ENCODE results near the gene UGGT1.
"Not testable (repeated sequence)": the region's sequence is repeated elsewhere in the genome, so short reads cannot be mapped to it uniquely, and the experiment has no call there.

UGGT1 gene

DNA sequence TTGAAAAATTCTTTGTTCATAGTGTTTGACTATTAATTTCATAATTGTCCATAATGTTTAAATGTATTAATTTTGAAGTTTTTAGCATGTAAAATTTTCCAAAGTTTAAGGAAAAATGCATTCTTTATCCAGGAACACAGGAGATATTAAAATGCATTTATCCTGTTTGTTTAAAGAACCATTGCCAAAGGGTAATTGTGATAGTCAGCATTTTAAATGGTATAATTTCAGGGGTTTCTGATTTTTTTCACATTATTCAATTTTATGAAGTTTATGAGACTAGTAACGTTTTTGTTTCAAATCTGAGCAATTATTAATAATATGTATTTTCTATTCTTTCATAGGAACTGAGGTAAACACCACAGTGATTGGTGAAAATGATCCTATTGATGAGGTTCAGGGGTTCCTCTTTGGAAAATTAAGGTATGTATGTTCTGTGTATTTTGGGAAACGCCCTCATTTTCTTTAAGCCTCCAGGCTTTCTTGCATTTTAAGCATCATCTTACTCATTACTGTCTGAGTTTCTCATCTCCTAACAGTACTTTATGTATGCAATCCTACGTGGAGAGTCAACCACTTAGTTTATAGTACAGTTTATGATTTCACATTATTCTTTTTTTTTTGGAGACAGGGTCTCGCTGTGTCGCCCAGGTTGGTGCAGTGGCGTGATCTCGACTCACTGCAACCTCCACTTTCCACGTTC lies 25.1 kb downstream of the UGGT1 start:
- no peak for DNase-seq

- no peak for DNase-seq
Observed at GRCh38 chr2:128134573-128134972, 43.6 kb downstream of the UGGT1 start.

DNA sequence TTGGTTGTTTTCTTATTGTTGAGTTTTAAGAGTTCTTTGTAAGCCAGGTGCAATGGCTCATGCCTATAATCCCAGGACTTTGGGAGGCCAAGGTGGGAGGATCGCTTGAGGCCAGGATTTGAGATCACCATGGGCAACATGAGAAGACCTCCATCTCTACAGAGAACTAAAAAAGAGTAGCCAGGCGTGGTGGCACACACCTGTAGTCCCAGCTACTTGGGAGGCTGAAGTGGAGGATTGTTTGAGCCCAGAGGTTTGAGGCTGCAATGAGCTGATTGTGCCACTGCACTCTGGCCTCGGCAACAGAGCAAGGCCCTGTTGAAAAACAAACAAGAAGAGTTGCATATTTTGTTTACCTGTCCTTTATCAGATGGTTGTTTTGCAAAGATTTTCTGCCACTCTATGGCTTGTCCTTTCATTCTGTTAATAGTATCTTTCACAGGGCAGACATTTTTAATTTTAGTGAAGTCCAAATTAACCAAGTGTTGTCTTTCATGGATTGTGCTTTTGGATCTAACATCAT lies 46.2 kb downstream of the UGGT1 start:
- DNase-seq = no peak

GRCh38 chr2:128139624-128140023 lies 48.6 kb downstream of the UGGT1 start:
- DNase-seq = no peak

- no peak for DNase-seq
Observed at GRCh38 chr2:128145651-128146050, 54.7 kb downstream of the UGGT1 start.

DNA sequence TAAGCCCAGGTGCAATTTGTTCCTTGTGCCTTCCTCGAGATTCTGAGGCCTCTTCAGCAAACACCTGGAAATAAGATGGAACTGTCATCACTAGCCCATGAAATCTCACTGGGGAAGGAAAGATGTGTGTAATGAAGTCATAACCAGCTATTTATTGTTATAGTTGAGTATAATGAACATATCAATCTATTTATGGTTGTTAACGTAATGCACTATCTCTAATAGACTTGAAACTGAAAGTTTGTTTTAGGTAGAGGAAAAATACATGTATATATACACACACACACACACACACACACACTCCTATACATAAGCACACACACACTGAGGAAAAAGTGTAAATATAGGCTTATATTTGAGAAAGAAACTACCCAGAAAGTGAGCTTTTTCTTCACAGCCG lies 62.8 kb downstream of the UGGT1 start:
- DNase-seq = no peak

GRCh38 chr2:128154225-128154624 lies 63.2 kb downstream of the UGGT1 start:
- no peak for DNase-seq

DNA sequence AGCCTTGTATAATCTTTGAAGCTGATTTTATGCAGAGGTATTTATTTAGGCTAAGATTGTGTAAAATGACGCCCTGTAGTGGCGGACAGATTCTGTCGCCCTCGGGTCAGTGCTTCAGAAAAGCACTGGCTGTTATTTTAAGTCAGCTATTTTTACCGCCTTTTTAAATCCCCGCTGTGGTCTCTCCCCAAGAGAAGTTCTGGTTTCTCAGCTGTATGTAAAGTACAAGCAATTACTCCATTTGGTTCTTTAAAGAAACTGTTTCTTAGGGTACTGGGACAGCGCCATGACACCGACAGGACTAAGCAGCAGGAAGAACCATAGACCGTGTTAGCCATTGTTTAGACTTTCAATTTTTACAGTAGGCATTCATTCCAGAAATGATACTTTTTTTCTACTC lies 65.0 kb downstream of the UGGT1 start:
- DNase-seq = no peak

- DNase-seq = no peak
Observed at GRCh38 chr2:128156812-128157211, 65.8 kb downstream of the UGGT1 start.

DNA sequence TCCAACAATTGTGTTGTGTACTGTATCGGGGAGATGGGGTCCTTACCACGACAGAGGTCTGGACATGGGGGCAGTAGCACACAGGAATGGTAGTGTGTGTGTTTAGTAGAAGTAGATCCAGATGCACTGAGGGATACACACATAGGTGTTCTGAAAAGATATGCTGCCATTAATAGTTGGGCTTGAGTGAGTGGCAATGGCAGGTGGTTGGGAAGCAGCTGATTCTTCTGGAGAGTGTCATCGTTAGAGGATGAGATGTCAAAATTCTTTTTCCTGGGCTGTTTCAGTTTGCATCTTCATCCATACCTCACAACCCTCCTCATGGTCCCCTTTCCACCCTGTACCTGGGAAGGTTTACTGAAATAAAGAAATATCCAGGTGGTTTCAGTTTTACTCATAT lies 66.6 kb downstream of the UGGT1 start:
- no peak for DNase-seq

- DNase-seq = no peak
Observed at GRCh38 chr2:128158176-128158575, 67.2 kb downstream of the UGGT1 start.

GRCh38 chr2:128159437-128159836 lies 68.4 kb downstream of the UGGT1 start:
- no peak for DNase-seq

DNA sequence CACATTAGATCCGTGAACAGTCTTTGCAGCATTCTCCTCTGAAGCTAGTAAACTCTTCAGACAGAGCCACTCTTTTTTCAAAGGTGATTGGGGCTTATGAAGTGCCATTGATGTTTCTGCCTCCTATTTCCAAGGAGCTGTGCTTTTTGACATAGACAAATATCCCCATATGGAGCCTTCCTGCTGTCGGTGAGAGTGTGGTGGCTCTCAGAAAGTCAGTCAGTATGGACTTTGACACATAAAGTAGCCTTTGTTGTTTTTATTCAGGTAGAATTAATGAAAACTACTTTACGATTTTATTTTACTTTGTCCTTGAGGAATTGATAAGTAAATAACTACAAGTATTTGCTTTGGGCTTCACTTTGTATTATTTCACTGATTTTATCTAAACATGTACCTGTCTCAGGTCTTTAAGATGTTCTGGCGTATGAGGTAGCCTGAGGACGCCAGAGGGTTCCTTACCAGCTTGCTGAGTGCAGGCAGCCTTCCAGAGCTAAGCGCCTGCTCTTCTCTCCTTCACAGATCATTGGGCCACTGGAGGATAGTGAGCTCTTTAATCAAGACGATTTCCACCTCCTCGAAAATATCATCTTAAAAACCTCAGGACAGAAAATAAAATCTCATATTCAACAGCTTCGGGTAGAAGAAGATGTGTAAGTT lies 69.7 kb downstream of the UGGT1 start:
- DNase-seq = no peak

GRCh38 chr2:128162266-128162665 lies 71.3 kb downstream of the UGGT1 start:
- DNase-seq = no peak

GRCh38 chr2:128164311-128164710 lies 73.3 kb downstream of the UGGT1 start:
- no peak for DNase-seq

GRCh38 chr2:128166746-128167353 lies 75.8 kb downstream of the UGGT1 start:
- DNase-seq = no peak

DNA sequence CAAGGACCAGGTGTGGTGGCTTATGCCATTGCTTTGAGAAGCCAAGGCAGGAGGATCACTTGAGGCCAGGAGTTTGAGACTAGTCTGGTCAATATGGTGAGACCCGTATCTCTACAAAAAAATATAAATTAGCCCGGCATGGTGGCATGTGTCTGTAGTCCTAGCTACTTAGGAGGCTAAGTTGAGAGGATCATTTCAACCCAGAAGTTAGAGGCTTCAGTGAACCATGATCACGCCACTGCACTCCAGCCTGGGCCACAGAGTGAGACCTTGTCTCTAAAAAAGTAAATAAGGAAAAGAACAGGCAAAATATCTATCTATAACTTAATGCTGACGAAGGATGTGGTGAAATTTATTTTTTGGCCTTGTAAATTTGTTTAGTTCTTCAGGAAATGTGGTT lies 78.1 kb downstream of the UGGT1 start:
- DNase-seq = no peak

GRCh38 chr2:128169497-128169896 lies 78.5 kb downstream of the UGGT1 start:
- no peak for DNase-seq

DNA sequence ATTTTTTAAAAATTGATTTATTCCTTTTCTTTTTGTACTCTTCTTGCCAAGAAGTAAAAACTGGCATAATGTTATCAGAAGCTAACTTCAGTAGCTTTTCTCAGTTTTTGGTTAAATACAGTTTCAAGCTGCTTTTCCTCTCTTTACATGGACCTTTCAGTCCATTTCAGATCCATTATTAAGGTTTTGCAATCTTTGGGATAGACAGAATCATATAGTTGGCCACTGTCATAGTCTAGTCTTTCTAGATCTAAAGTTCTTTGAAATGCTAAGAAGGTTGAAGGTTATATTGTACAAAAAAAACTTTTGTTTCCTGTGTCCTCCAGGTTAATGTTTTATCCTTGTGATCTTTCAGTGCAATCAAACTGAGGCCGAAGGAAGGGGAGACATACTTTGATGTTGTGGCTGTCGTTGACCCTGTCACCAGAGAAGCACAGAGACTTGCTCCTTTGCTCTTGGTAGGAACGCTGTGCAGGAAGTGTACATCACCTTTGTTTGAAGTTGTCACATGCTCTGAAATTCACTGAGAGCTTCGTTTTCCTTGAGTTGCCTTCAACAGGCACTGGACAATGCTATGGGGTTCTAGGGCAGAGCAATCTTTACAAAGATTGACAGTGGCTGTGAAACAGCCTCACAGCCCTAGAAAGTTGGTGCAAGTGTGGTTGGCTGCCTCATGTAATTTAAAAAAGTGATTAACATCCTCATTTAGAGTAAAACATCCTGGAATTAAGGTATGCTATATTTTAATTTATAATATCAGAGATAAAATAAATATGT lies 79.1 kb downstream of the UGGT1 start:
- DNase-seq = no peak

DNA sequence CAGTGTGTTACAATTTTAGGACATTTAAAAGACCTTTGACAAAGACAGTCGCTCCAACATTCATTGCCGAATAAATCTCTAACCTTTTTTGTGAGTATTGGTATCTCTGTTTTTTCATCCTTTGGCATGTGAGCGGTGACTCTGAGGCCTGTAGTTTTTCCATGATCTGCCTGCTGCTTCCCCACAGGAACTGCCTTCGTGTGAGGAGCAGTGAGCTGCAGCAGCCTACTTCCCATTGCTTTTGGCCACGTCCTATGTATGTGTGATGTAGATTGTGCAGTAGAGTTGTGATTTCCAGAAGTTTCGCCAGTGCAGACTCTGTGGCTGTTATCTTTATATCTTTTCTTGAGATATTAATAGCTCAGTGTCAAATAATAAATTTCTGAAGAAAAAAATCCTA lies 79.8 kb downstream of the UGGT1 start:
- no peak for DNase-seq

GRCh38 chr2:128172191-128172590 lies 81.2 kb downstream of the UGGT1 start:
- DNase-seq = peak; percentile 7

DNA sequence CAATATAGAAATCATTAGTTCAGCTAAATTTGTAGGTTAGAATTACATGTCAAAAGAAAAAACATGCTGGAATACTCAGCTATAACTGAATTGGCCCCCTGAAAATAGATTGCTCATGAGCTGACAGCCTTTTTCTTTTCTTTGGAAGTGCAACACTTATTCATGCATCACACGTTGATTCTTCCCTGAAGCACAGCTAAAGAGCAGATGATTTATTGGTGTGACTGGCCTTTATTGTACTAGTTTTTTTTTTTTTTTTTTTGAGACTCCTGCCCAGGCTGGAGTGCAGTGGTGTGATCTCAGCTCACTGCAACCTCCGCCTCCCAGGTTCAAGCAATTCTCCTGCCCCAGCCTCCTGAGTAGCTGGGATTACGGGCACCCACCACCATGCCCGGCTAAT lies 83.1 kb downstream of the UGGT1 start:
- not testable (repeated sequence) for DNase-seq

DNA sequence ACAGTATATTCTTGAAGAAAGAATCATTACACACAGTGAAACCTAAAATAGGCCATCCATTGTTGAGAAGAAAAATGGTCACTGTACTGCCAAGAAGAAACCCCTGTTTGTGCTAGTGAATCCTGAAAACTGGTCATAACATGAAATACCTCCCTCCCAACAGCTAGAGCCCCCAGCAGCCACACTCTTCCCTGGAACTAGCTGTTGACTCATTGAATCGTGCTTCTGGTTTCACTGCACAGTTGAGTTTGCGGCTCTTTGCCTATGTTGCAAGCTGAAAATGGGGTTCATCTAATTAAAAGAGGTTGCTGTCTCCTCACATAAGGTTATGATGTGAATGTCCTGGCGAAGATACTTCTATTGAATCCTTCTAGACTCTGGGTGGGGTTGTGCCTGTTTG lies 86.3 kb downstream of the UGGT1 start:
- no peak for DNase-seq

All from eye (tissue), 1 donor.